Epithelial cell of esophagus (primary cell): ENCODE data around the gene CD36.

Experiments
- DNase-seq: peaks from one replicate; pipeline ENCODE4 v3.0.0; 2010; ENCODE audit warnings: low read depth
- H3K4me3 ChIP-seq: 2 replicates; pipeline ENCODE4 v1.5.1; 2011; ENCODE audit warnings: mild to moderate bottlenecking, low read length, control low read depth
- CTCF ChIP-seq: IDR thresholded peaks from 2 replicates; pipeline ENCODE4 v1.5.1; 2011; ENCODE audit warnings: low read depth, mild to moderate bottlenecking, low read length, control low read depth, inconsistent platforms; ENCODE audit not compliant: insufficient read depth; ENCODE audit errors: missing control alignments

Gene CD36

DNA sequence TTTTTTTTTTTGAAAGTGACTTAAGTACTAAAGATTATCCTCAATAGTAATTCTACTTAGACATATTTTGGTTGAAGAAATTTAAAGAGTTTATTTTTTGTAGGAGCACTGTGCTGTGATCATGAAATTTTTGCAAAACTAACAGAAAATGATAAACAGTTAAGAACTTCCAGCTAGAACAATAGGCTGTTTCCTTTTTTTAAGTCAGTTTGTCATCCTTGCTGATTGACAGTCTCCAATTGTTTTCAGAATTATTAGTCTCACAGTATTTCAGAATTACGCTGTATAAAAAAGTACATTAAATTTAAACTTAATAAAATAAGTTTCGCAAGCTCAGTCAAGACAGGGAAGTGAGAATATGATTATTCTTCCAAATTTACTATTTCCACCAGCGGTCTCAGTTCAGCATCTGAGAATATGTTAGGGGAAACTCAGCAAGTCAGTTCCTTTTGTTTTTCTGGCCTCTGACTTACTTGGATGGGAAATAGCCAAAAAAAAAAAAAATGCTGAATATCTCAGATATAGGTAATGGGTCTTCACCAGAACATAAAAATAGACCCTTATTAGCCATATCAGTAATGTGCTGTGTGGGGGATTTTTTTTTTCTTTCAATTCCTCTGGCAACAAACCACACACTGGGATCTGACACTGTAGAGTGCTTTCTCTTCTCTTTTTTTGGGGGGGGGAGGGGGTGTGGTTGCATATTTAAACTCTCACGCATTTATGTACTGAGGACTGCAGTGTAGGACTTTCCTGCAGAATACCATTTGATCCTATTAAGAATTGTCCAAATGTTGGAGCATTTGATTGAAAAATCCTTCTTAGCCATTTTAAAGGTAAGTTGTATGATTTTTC lies at the start of gene CD36:
TSS of gene CD36 (plus strand) at position 732 of the 855 bp plus-strand sequence. CDS start 8,099 bp downstream, outside the sequence.
- DNase-seq, result no peak
- TF ChIP-seq CTCF, result no peak
- H3K4me3 ChIP-seq, result no peak within 1 kb of the TSS

GRCh38 chr7:80589631-80590030 lies 48.8 kb upstream of the CD36 start:
- H3K4me3 ChIP-seq, result no peak overlapping the region
- DNase-seq, result no peak
- TF ChIP-seq CTCF, result no peak

DNA sequence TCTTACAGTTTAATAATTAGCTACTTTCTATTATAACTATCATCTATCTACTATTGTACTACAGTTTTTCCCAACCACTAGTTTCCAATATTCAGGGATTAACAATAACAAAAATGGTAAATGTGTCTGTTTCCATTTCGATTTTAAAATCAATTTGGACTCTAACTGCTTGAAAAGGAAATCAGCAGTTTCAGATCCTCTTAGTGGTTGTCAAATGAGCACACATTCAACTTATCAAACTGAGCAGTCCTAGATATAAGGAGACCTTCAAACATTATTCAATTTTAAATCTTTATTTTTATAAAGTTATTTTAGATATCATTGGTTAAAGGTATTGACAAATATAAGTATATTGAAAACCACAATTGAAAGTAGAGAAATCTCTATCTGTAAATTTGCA lies 46.8 kb upstream of the CD36 start:
- TF ChIP-seq CTCF, result no peak
- DNase-seq, result no peak
- H3K4me3 ChIP-seq, result no peak overlapping the region

DNA sequence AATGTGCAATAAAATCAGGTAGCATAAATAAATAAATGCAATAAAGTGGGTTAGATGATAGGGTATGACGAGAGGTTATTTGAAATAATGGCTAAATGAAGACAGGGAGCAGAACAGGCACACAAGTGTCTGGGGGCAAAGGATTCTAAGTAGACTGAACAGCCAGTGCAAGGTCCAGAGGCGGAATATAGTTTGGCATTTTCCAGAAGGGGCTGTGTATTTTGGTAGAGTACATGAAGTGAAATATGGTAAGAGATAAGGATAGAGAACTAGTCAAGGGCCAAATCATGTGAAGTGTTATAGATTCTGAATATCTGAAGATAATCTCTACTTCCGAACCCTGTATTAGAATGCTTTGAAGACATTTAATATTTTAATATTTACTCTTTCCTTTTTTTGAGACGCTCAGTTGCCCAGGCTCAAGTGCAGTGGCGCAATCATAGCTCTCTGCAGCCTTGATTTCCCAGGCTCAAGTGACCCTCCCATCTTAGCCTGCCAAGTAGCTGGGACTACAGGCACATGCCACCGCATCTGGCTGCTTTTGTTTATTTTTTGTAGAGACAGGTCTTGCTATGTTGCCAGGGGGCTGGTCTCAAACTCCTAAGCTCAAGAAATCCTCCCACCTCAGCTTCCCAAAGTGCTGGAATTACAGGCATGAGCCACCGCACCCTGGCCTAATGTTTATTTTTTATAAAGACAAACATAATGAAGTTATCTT lies 44.4 kb upstream of the CD36 start:
- no peak overlapping the region for H3K4me3 ChIP-seq
- DNase-seq, result no peak
- no peak for TF ChIP-seq CTCF

DNA sequence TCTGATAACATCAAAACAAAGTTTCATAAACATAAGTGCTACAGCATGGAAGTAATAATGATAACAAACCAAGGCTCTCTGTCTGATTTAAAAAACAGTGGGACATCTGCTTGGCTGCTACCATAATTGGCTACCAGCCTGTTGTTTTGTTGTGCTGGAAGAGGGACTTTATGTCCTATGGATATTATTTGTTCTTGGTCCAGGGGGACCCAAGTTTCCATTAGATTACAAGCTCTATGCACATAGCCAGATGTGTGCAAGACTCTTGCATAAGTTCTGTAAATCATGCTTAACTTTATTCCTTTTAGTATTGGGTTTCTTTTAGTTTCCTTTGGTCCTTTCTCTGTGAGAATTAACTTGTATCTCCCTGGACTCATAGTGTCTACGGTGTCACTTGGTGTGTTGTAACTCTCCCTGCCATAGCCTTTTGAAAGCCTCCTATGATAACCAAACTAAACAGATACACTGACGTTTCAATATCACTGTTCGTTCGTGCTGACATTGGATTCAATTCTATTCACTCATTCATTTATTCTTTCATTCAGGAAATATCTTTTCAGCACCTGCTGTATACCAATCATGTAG lies 41.4 kb upstream of the CD36 start:
- H3K4me3 ChIP-seq, result no peak overlapping the region
- no peak for TF ChIP-seq CTCF
- no peak for DNase-seq

- no peak overlapping the region for H3K4me3 ChIP-seq
- TF ChIP-seq CTCF, result no peak
- no peak for DNase-seq
These were observed 40.6 kb upstream of the CD36 start for GRCh38 chr7:80597875-80598274.
